GM23338 (cell line): ENCODE data around the gene CSRNP3. TPM values are rescaled to one million over a fixed set of nuclear protein-coding genes. Genes with fewer than 3 reads are reported as not detected.
A peak's percentile ranks its signal among the peaks of the same experiment; 100 is the strongest.

Experiments used
- ATAC-seq: fragments of 200-7000 bp; cut with Tn5 transposase; 3 replicates; pipeline ENCODE4 v1.9.1; 2020
- DNase-seq: peaks from one replicate; pipeline ENCODE4 v3.0.0-alpha.2; 2015; ENCODE audit warnings: low spot score
- H2AFZ ChIP-seq: fragments of 200-600 bp; sonication (generic); 2 replicates; pipeline ENCODE4 v1.8.0; 2016; ENCODE audit warnings: antibody characterized with exemption, mild to moderate bottlenecking, moderate library complexity
- H3F3A ChIP-seq: fragments of 200-600 bp; sonication (generic); replicated peaks from 2 replicates; pipeline ENCODE4 v1.8.0; 2017; ENCODE audit warnings: antibody characterized with exemption, mixed run types, low read depth
- H3K27ac ChIP-seq: fragments of 200-600 bp; sonication (generic); 2 replicates; pipeline ENCODE4 v1.6.1; 2016; ENCODE audit warnings: low read depth
- H3K27me3 ChIP-seq: fragments of 200-600 bp; sonication (generic); 2 replicates; pipeline ENCODE4 v1.8.0; 2016; ENCODE audit warnings: mild to moderate bottlenecking, mixed run types, moderate library complexity; ENCODE audit not compliant: insufficient read depth
- H3K36me3 ChIP-seq: fragments of 200-600 bp; sonication (generic); 2 replicates; pipeline ENCODE4 v1.8.0; 2016; ENCODE audit warnings: mild to moderate bottlenecking; ENCODE audit not compliant: insufficient read depth
- H3K4me1 ChIP-seq: fragments of 200-600 bp; sonication (generic); 2 replicates; pipeline ENCODE4 v1.8.0; 2016; ENCODE audit warnings: mild to moderate bottlenecking, moderate library complexity; ENCODE audit not compliant: insufficient read depth
- H3K4me2 ChIP-seq: fragments of 200-600 bp; sonication (generic); 2 replicates; pipeline ENCODE4 v1.7.1; 2017; ENCODE audit warnings: mixed run types
- H3K4me3 ChIP-seq: fragments of 200-600 bp; sonication (generic); 2 replicates; pipeline ENCODE4 v1.6.1; 2016; ENCODE audit warnings: mixed run types
- H3K79me2 ChIP-seq: fragments of 200-600 bp; sonication (generic); replicated peaks from 2 replicates; pipeline ENCODE4 v1.8.0; 2017; ENCODE audit warnings: mild to moderate bottlenecking; ENCODE audit not compliant: insufficient read depth
- H3K9me2 ChIP-seq: fragments of 200-600 bp; sonication (generic); 2 replicates; pipeline ENCODE4 v1.8.0; 2017; ENCODE audit not compliant: insufficient read depth
- H4K20me1 ChIP-seq: fragments of 200-600 bp; sonication (generic); replicated peaks from 2 replicates; pipeline ENCODE4 v1.8.0; 2017; ENCODE audit warnings: mild to moderate bottlenecking; ENCODE audit not compliant: insufficient read depth
- H3K27ac Mint-ChIP-seq: 2 replicates; pipeline ENCODE4 v1.8.0; 2020; ENCODE audit warnings: inconsistent platforms, mild to moderate bottlenecking, moderate library complexity, mixed read lengths
- H3K27me3 Mint-ChIP-seq: 3 replicates; pipeline ENCODE4 v1.8.0; 2022; ENCODE audit warnings: low read depth, mild to moderate bottlenecking, moderate library complexity, mixed read lengths, inconsistent platforms; ENCODE audit not compliant: insufficient read depth, poor library complexity
- H3K36me3 Mint-ChIP-seq: 3 replicates; pipeline ENCODE4 v1.8.0; 2021; ENCODE audit warnings: low read depth, mild to moderate bottlenecking, inconsistent platforms, moderate library complexity, mixed read lengths
- H3K4me1 Mint-ChIP-seq: 3 replicates; pipeline ENCODE4 v1.8.0; 2020; ENCODE audit warnings: mild to moderate bottlenecking, inconsistent platforms, mixed read lengths
- H3K4me3 Mint-ChIP-seq: 3 replicates; pipeline ENCODE4 v1.8.0; 2021; ENCODE audit warnings: moderate library complexity, mild to moderate bottlenecking, inconsistent platforms, mixed read lengths
- H3K9me3 Mint-ChIP-seq: 3 replicates; pipeline ENCODE4 v1.8.0; 2020; ENCODE audit warnings: moderate library complexity, mild to moderate bottlenecking, inconsistent platforms, mixed read lengths
- CREB1 ChIP-seq: fragments of 250-450 bp; sonication (Bioruptor Pico); IDR thresholded peaks from 2 replicates; pipeline ENCODE4 v1.5.0; 2020; ENCODE audit warnings: low read depth, mild to moderate bottlenecking, moderate library complexity
- CTCF ChIP-seq, 2 experiments: fragments of 200-600 bp in 1 of 2; sonication (generic) in 1 of 2; conservative IDR thresholded peaks; 2 replicates each; pipeline versions ENCODE4 v1.5.1 to v1.6.1; 2016 to 2017; ENCODE audit warnings: antibody characterized with exemption in 2 of 2, low read depth in 2 of 2, mild to moderate bottlenecking in 2 of 2, moderate library complexity in 1 of 2
- EZH2 ChIP-seq: fragments of 200-600 bp; sonication (generic); IDR thresholded peaks from one replicate; pipeline ENCODE4 v1.8.0; 2017; ENCODE audit warnings: antibody characterized with exemption, mild to moderate bottlenecking, low read depth; ENCODE audit not compliant: unreplicated experiment
- NANOG ChIP-seq: IDR thresholded peaks from 2 replicates; pipeline ENCODE4 v1.6.1; 2016; ENCODE audit warnings: antibody characterized with exemption, borderline replicate concordance
- POLR2AphosphoS5 ChIP-seq: IDR thresholded peaks from 2 replicates; pipeline ENCODE4 v1.6.1; 2016; ENCODE audit warnings: antibody characterized with exemption, low read depth
- STAT1 ChIP-seq: IDR thresholded peaks from one replicate; pipeline ENCODE4 v1.6.1; 2016; ENCODE audit warnings: antibody characterized with exemption; ENCODE audit not compliant: unreplicated experiment
- ZNF331 ChIP-seq: fragments of 250-450 bp; sonication (Bioruptor Pico); IDR thresholded peaks from 2 replicates; pipeline ENCODE4 v1.5.0; 2020; ENCODE audit warnings: low read depth, mild to moderate bottlenecking, moderate library complexity
- polyA plus RNA-seq: library from polyadenylated mRNA; unstranded; fragments of >200 nt; fragmentation: Nextera tagmentation; extraction: Ambion mirVana; gene quantifications from 2 replicates; pipeline ENCODE4 v1.2.1, GENCODE V29; 2016
- total RNA-seq: library from RNA; depleted of rRNA; stranded (reverse); fragments of >200 nt; shearing (Covaris generic); gene quantifications from 2 replicates; pipeline ENCODE4 v1.2.3, GENCODE V29; 2014
- TF ChIP-seq, protein P1 (sequence below): IDR thresholded peaks from one replicate; pipeline ENCODE4 v1.6.1; 2018; ENCODE audit warnings: antibody characterized with exemption; ENCODE audit not compliant: unreplicated experiment
- TF ChIP-seq, protein P2 (sequence below): IDR thresholded peaks from 2 replicates; pipeline ENCODE4 v1.6.1; 2016; ENCODE audit warnings: antibody characterized with exemption

CSRNP3 gene
- total and polyA plus RNA-seq, 2 experiments from 2014 or later = 3.8 to 6.8 TPM

DNA sequence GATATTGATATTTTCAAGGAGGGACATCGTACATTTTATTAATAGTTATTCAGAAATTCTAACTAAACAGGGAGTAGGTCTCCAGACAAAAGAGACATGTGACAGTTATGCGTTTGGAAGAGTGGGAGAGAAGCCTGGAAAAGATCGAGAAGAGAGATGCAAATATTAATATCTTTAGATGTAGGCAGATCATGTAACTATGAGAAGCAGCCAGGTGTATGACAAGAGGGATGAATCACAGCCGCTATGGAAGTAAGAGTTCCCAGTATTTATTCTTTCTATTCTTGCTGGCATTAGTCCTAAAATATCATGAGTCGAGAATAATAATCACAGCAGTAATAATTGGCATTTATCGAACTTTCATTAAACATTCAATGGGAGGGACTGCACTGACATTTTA lies 140.2 kb downstream of the CSRNP3 start:
- no peak for DNase-seq
- Histone ChIP-seq H3K27me3 (no peaks in the 10 kb centered on the region), H2AFZ (no peak overlapping the region), H3F3A (no peaks in the 10 kb centered on the region), H3K9me2 (no peaks in the 10 kb centered on the region), H3K27ac (no peak overlapping the region), H3K36me3 (no peaks in the 10 kb centered on the region), H3K4me1 (peaks cover 7% of the 10 kb centered on the region; the same call in 1 of the 2 replicates), H4K20me1 (no peaks in the 10 kb centered on the region), H3K4me3 (no peak overlapping the region), H3K4me2 (no peak overlapping the region), H3K79me2 (no peaks in the 10 kb centered on the region)
- no peak for ATAC-seq
- Mint-ChIP-seq H3K36me3 (no peaks in the 10 kb centered on the region), H3K4me1 (peaks cover 8% of the 10 kb centered on the region; the same call in 2 of the 3 replicates), H3K27ac (no peak overlapping the region), H3K4me3 (no peak overlapping the region), H3K27me3 (no peaks in the 10 kb centered on the region), H3K9me3 (no peaks in the 10 kb centered on the region)
- TF ChIP-seq CREB1 (CRISPR knock-in tag) = no peak

DNA sequence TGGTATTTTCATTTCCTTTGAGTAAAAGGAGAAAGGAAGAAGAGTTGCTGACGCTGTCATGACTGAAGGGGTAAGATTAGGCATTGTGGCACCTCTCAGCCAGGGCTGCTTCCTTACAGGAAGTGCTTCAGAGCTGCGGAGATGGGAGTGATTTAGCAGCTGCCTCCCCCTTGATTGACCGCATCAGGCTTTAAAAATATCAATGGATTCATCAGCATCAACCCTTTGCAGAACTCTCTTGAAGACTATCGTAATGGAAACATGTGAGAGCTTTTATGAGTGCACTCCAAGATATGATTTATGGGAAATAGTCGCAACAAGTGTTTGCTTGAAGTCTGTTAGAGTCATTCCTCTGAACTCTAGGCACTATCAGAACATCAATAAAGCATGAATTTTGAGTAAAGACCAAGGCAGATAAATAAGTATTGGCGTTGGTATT lies 141.1 kb downstream of the CSRNP3 start:
- H4K20me1 ChIP-seq = no peaks in the 10 kb centered on the region
- no peak overlapping the region for H3K4me3 ChIP-seq
- peak; percentile 37 for DNase-seq
- peaks cover 8% of the 10 kb centered on the region; the same call in 2 of the 3 replicates for H3K4me1 Mint-ChIP-seq
- no peaks in the 10 kb centered on the region for H3F3A ChIP-seq
- no peaks in the 10 kb centered on the region for H3K79me2 ChIP-seq
- no peaks in the 10 kb centered on the region for H3K27me3 ChIP-seq
- H3K36me3 ChIP-seq = no peaks in the 10 kb centered on the region
- TF ChIP-seq EZH2 = no peak
- H3K27ac Mint-ChIP-seq = no peak overlapping the region; the same call in none of the 2 replicates
- H3K27ac ChIP-seq = peak overlapping the region; percentile 45; the same call in 1 of the 2 replicates
- H2AFZ ChIP-seq = no peak overlapping the region
- ATAC-seq = peak; percentile 63
- no peaks in the 10 kb centered on the region for H3K27me3 Mint-ChIP-seq
- no peaks in the 10 kb centered on the region for H3K9me2 ChIP-seq
- no peaks in the 10 kb centered on the region for H3K9me3 Mint-ChIP-seq
- H3K4me1 ChIP-seq = peaks cover 7% of the 10 kb centered on the region; the same call in 1 of the 2 replicates
- H3K4me3 Mint-ChIP-seq = no peak overlapping the region
- 0 out of 2 replicates have a peak overlapping the region, but pooled peaks have one; percentile 33 for H3K4me2 ChIP-seq
- no peaks in the 10 kb centered on the region for H3K36me3 Mint-ChIP-seq

- Mint-ChIP-seq H3K27ac (no peak overlapping the region), H3K4me1 (peaks cover 5% of the 10 kb centered on the region; the same call in 2 of the 3 replicates), H3K9me3 (no peaks in the 10 kb centered on the region), H3K4me3 (no peak overlapping the region), H3K27me3 (no peaks in the 10 kb centered on the region), H3K36me3 (no peaks in the 10 kb centered on the region)
- Histone ChIP-seq H3K36me3 (no peaks in the 10 kb centered on the region), H3K4me3 (no peak overlapping the region), H3K27me3 (no peaks in the 10 kb centered on the region), H3K79me2 (no peaks in the 10 kb centered on the region), H2AFZ (no peak overlapping the region), H3F3A (no peaks in the 10 kb centered on the region), H4K20me1 (no peaks in the 10 kb centered on the region), H3K4me1 (no peaks in the 10 kb centered on the region), H3K27ac (no peak overlapping the region), H3K9me2 (no peaks in the 10 kb centered on the region), H3K4me2 (no peak overlapping the region)
- no peak for DNase-seq
- ATAC-seq = no peak
- no peak for TF ChIP-seq STAT1
- TF ChIP-seq ZNF331 (CRISPR knock-in tag) = no peak
- no peak for TF ChIP-seq NANOG
- TF ChIP-seq, protein P1, sequence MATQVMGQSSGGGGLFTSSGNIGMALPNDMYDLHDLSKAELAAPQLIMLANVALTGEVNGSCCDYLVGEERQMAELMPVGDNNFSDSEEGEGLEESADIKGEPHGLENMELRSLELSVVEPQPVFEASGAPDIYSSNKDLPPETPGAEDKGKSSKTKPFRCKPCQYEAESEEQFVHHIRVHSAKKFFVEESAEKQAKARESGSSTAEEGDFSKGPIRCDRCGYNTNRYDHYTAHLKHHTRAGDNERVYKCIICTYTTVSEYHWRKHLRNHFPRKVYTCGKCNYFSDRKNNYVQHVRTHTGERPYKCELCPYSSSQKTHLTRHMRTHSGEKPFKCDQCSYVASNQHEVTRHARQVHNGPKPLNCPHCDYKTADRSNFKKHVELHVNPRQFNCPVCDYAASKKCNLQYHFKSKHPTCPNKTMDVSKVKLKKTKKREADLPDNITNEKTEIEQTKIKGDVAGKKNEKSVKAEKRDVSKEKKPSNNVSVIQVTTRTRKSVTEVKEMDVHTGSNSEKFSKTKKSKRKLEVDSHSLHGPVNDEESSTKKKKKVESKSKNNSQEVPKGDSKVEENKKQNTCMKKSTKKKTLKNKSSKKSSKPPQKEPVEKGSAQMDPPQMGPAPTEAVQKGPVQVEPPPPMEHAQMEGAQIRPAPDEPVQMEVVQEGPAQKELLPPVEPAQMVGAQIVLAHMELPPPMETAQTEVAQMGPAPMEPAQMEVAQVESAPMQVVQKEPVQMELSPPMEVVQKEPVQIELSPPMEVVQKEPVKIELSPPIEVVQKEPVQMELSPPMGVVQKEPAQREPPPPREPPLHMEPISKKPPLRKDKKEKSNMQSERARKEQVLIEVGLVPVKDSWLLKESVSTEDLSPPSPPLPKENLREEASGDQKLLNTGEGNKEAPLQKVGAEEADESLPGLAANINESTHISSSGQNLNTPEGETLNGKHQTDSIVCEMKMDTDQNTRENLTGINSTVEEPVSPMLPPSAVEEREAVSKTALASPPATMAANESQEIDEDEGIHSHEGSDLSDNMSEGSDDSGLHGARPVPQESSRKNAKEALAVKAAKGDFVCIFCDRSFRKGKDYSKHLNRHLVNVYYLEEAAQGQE = no peak
- TF ChIP-seq CTCF (conservative IDR thresholded peaks at IDR 0.05; ENCODE audit: low read depth in 2 of 2) = no peak
- TF ChIP-seq, protein P2, sequence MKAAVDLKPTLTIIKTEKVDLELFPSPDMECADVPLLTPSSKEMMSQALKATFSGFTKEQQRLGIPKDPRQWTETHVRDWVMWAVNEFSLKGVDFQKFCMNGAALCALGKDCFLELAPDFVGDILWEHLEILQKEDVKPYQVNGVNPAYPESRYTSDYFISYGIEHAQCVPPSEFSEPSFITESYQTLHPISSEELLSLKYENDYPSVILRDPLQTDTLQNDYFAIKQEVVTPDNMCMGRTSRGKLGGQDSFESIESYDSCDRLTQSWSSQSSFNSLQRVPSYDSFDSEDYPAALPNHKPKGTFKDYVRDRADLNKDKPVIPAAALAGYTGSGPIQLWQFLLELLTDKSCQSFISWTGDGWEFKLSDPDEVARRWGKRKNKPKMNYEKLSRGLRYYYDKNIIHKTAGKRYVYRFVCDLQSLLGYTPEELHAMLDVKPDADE = no peak
- TF ChIP-seq POLR2AphosphoS5 = no peak
Observed at GRCh38 chr2:165617741-165618481, 148.4 kb downstream of the CSRNP3 start.
